Fibroblast of skin of abdomen (primary cell): Measurements from ENCODE around the gene PDAP1.
"Not testable (repeated sequence)": the region's sequence is repeated elsewhere in the genome, so short reads cannot be mapped to it uniquely, and the experiment has no call there.

Experiments used
- DNase-seq: peaks from one replicate; pipeline ENCODE4 v3.0.0-alpha.2; 2013

The PDAP1 gene

DNA sequence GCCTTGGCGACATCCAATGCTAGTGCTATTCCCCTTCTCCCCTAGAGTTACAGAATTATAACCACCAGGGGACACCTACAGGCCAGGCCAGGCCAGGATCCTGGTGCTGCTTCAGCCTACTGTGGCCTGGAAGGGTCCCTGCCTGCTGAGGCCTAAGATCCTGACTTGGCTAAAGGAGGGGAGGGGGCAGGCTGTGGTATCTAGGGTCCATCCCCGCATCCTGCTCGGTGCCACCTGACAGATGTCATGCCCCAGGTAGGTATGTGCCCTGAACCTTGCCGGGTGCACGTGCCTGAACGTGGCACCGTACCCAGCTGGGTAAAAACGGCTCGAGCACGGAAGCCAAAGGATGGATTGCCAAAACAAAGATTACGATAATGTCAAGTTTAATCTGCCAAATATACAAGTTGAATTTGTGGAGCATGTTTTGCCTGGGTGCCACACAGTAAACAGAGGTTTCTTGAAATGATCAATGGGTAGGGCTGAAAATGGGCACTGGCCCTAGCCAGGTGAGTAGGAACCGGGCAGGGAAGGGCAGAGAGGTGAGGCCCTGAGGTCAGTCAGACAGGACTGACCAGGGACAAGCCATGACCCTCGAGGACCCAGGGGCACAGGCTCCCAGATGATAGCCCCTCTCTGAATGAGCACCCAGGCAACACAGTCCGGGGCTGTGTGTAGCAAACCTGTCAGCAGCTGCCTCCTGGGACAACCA is 12.6 kb downstream of the PDAP1 start:
- no peak for DNase-seq

DNA sequence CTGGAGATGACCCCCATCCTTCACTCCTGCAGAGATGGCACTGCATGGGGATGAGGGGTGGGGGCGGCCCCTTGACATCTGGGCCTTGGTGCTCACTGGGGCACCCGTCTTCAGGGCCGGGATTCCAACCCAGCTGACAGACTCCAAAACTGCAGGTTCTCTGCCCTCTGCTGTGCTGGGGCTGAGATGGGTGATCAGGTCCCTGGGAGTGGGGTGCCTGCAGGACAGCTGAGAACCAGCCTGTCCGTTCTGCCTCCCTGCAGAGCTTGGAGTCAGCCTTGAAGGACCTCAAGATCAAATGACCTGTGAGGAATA is 14.3 kb downstream of the PDAP1 start:
- no peak for DNase-seq

DNA sequence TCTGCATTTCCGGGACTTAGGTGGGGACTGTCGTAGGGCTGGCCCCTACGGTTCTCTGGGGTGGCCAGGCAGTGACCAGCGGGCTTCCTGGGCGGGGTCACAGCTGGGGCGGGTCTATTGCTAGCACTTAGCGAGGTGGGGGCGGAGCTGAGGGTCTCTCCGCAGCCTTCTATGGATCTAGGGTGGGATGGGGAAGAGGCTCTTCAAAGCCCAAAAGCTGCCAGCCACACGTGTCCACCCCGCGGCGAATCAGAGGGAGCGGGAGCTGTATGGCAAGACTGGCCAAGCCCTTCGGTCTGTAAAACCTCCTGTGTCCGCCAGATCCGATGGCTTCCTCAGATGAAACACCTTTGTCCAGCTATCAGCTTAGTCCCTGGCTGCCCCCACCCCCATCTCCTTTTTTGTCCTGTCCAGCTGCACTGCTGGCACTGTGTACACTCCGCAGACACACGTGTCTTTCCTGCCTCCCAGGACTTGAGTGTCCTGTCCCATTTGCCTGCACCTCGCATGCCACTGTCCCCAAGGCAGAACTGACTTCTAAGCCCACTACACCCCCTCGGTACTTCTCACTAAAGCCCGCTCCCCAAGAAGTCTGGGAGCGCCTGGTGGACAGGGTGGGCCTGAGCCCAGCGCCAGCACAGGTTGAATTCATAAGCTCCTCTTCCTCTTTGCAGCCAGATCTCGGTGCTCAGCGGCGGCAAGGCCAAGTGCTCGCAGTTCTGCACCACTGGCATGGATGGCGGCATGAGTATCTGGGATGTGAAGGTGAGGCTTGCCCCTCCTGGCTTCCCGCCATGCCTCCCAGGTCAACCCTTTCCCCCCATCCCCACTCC is 14.8 kb downstream of the PDAP1 start:
- no peak for DNase-seq

DNA sequence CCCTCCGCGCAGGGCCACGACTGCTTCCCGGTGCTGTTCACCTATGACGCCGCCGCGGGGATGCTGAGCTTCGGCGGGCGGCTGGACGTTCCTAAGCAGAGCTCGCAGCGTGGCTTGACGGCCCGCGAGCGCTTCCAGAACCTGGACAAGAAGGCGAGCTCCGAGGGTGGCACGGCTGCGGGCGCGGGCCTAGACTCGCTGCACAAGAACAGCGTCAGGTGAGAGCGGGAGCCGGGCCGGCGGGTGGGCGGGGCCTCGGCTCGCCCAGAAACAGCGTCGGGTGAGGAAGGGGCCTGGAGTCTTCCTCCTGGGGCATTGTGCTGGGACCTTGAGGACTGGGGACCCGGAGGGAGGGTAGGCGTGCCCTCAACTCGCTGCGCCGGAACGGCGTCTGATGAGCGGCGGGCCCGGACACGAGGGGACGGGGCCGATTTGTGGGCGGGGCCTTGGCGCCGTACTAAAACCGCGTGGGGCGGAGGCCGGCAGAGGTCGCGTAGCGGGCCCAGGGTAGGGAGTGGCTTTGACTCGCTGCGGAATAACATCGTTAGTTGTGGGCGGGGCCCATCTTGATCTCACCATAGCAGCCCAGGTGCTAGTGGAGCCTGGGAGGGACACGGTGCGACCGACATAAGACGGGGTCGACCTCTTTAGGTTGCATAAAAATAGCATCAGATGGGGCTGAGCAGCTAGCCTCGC is 15.6 kb downstream of the PDAP1 start:
- peak; percentile 43 for DNase-seq

DNA sequence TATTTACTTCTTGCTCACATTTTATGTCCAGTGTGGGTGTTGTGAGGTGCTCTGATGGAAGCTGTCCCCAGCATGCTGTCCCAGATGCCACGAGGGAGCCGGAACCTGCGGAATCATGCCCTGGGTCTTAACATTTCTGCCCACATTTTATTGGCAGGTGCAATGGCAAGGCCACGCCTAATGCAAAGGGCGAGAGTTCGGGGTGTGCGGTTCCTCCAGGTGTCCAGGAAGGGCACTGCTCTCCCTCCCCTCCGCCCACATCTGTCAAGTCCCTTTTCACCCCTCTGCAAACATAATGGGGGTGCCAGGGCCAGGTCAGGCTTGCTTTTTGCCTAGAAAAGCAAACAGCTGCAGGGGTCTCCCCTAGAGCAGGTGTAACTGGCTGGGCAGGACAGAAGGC is 16.4 kb downstream of the PDAP1 start:
- no peak for DNase-seq

DNA sequence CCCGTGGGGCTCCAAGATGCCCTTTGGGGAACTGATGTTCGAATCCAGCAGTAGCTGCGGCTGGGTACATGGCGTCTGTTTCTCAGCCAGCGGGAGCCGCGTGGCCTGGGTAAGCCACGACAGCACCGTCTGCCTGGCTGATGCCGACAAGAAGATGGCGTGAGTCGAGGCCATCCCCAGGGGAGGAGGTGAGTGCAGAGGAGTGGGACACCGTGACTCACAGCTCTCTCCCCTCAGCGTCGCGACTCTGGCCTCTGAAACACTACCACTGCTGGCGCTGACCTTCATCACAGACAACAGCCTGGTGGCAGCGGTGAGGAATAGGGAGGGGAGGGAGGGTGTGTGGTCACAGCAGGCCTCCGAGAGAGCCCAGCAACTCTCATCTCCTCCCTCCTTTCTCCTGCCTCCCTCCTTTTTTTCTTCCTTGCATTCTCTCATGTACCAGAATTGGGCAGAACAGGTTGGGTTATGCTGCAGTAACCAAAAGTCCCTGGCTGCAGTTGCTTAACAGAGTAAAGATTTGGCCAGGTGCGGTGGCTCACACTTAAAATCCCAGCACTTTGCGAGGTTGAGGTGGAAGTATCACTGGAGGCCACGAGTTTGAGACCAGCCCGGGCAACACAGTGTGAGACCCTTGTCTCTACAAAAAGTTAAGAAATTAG is 17.3 kb downstream of the PDAP1 start:
- DNase-seq: no peak

DNA sequence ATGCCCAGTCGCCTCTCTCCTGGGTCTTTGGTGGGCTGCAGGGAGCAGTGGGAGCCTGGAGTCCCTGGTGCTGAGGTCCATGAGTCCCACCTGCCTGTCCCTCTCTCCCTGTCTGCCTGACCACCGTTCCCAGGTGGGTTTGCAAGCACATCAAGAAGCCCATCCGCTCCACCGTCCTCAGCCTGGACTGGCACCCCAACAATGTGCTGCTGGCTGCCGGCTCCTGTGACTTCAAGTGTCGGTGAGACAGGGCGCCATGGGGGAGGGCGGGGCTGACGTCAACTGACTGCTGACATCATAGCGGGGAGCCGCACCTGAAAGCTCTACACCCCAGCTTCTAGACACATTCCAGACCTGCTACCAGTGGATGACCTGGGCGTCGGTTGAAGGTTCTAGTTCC is 18.6 kb downstream of the PDAP1 start:
- DNase-seq: no peak

DNA sequence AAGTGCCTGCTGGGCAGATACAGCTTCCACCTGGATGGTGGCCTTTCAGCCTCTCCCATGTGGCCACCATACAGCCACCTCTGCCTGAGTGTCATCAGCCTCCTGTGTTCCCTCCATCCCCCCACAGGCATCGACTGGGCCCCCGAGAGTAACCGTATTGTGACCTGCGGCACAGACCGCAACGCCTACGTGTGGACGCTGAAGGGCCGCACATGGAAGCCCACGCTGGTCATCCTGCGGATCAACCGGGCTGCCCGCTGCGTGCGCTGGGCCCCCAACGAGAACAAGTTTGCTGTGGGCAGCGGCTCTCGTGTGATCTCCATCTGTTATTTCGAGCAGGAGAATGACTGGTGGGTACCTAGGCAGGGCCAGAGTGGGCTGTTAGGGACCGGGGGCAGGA is 20.5 kb downstream of the PDAP1 start:
- DNase-seq: no peak

DNA sequence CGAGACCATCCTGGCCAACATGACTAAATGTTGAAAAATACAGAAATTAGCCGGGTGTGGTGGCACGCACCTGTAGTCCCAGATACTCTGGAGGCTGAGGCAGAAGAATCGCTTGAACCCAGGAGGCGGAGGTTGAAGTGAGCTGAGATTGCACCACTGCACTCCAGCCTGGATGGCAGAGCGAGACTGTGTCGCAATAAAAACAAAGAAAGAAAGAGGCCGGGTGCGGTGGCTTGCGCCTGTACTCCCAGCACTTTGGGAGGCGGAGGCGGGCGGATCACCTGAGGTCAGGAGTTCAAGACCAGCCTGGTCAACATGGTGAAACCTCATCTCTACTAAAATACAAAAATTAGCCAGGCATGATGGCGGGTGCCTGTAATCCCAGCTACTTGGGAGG is 21.2 kb downstream of the PDAP1 start:
- not testable (repeated sequence) for DNase-seq

DNA sequence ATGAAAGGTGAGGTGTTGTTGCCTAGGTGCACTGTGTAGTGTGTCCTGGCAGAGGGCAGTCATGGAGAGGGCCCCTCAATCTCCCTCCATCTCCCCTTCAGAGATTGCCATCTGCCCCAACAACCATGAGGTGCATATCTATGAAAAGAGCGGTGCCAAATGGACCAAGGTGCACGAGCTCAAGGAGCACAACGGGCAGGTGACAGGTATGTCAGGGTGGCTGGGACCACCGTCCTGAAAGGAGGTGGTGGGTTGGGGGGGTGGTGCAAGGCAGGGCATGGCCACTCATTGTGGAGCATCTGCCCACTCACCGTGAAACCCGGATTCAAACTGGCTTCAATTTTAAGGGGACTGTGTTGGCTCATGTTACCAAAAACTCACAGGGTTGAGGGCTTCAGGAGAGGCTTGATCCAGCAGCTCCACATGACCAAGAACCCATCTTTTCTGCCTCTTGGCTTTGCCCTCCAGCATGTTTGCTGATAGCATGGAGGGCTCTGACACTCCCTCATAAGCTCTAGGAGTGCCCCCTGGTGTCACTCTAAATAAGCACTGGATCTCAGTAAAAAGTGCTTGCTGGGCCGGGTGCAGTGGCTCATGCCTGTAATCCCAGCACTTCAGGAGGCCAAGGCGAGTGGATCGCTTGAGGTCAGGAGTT is 21.7 kb downstream of the PDAP1 start:
- no peak for DNase-seq

DNA sequence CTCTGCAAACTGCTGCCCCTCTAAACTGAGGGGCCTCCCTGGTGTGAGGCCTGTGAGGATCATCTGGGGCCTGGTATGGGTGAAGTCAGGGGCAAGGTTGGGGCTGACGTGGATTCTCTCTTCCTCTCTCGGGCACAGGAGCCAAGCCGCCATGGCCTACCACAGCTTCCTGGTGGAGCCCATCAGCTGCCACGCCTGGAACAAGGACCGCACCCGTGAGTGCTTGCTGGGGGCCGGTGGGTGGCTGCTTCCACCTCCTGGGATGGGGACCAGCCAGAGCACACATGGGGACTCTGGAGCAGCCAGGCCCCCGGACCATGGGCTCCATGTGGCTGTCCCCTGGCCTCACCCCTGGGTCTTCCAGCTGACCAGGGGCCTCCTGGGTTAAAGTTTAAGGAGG is 22.8 kb downstream of the PDAP1 start:
- no peak for DNase-seq

DNA sequence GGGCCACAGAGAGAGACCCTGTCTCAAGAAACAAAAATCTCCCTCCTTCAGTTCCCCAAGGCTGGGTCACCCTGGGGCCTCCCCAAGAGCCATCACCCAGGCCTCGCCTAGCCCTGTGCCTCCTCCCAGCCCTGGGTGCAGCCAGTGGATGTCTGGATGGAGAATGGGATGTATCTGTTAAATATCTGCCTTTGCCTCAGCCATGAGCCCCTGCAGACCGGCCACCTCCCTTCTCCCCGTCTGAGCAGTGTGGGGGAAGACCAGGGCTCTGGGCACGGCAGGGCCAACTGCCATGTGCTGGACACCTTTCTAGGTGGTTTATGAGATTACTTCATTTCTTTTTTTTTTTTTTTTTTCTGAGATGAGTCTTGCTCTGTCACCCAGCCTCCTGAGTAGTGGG is 23.9 kb downstream of the PDAP1 start:
- no peak for DNase-seq

DNA sequence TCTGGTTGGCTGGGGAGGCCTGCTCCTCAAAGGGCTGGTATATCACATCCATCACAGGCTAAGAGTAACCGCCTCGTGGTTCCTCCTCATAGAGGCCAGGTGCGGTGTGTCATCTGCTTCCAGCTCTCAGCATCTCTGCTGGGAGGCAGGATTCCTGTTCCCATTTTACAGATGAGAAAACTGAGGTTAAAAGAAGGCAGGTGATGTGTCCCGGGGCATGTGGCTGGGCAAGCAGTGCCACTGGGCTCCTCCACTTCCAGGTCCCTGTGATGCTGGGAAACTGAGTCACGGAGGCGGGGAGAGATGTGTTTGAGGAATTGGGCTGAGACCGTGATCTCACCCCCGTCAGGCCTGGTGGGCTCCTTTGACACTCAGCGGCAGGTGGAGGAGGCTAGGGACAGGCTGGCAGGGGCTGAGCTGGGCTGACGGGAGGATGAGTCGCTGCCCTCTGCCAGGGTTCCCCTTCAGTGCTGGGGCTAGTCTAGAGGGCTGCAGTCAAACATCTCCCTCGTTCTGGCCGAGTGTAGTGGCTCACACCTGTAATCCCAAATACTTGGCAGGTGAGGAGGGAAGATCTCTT is 24.5 kb downstream of the PDAP1 start:
- DNase-seq: no peak

DNA sequence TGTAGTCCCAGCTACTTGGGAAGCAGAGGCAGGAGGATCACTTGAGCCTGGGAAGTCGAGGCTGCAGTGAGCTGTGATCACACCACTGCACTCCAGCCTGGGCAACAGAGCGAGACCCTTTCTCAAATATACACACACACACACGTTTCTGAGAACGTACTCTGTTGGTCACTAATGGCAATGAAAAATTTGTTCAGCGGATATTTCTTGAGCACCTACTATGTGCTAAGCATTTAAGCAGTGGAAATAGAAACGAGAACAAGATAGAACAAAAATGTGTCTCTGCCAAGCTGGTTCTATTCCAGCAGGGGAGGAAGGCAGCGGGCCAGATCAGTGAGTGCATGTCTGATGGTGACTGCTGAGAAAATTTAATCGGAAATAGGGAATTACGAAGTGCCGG is 25.2 kb downstream of the PDAP1 start:
- no peak for DNase-seq

DNA sequence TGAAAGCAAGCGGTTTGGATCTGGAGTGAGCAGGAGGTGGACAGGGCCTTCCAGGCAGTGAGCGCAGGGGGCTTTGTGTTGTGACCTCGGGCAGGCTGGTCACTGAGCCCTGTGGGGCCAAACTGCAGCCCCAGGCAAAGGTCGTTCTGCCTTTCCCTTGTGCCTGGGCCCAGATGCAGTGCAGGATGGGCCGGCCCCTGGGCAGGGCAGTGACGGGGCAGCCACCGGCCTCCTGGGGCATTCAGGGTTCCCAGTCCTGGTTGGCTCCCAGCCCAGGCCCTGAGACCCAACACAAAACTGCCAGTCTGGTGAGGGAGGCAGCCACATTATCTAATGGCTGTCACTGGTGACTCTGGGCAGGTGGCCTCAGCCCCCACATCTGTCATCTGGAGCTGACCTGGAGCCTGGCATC is 26.7 kb downstream of the PDAP1 start:
- DNase-seq: no peak

DNA sequence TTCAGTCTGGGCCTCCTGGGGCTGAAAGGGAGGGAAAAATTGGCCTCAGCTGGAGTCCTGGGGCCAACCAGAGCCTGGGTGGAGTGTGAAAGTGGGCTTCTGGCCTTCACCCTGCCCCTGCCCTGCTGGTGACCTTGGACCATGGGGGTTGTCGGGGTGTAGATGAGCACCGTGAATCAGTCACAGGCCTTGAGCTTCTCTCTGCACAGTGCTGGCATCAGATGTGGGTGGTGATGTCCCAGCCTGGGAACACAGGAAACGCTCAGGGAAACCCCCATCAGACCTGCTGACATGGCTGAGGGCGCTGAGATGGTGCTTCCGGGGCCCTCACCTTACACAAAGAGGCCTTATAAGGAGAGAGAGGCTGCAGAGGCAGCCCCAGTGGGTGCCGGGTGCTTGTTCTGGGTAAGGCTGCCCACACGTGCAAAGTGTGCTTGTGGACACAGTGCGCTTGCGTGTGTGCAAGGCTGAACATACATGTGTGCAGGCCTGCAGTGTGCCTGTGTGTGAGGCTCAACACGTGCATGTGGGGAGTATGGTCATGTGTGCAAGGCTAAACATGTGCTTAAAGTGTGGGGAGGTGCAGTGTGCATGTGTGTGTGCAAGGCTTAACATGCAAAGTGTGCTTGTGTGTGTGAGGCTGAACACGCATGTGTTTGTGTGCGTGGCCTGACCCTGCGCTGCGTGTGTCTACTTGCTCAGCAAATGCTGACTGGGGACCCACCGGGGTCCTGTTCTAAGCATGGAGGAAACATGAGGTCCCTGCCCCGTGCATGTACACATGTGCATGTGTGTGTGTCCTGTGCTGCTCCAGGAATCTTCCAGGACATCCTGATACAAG is 27.4 kb downstream of the PDAP1 start:
- DNase-seq: no peak

DNA sequence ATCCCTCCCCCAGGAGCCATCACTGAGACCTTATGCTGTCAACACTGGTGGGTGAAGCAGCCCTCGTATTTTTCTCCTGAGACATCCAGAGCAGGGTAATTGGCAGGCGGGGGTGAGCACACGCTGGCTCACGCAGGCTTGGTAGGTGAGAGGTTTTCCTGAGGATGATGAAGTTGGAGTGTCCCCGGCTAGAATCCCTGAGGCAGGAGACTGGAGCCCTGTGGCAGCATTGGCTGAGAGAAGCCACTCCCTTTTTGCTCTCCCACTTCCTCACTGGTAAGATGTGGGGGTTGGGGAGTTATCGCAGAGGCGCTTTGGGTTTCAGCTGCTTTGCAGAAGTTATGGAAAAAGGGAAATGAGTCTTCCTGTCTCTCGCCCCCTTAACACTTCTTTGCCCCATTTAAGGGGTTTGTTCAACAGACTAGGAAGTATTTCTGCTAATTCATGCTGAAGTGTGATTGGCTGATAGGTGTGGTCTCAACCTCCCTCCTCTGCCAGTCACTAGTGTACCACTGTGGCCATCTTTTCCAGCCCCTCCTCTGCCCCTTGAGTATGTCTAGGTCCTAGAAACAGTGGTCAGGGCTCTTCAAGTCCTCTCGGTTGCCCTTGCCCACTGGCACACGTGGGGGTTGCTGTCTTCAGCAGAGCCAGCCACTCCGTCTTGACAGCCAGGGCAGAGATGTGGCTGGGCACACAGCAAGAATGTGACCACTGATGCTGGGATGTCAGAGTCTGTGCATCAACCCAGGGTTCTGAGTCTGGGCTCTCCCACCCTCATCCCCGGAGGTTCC is 28.2 kb downstream of the PDAP1 start:
- peak; percentile 47 for DNase-seq

DNA sequence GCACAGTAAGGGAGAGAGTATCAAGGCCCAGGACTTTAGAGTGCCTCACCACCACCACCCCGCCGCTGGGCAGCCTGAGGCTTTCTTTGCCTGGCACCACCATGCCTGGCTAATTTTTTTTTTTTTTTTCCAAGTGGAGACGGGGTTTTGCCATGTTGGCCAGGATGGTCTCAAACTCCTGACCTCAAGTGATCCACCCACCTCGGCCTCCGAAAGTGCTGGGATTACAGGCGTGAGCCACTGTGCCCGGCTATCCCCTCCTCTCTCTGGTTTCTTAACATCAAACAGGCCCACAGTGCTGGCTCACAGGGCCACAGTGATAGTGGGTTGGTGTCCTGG is 28.7 kb downstream of the PDAP1 start:
- not testable (repeated sequence) for DNase-seq

DNA sequence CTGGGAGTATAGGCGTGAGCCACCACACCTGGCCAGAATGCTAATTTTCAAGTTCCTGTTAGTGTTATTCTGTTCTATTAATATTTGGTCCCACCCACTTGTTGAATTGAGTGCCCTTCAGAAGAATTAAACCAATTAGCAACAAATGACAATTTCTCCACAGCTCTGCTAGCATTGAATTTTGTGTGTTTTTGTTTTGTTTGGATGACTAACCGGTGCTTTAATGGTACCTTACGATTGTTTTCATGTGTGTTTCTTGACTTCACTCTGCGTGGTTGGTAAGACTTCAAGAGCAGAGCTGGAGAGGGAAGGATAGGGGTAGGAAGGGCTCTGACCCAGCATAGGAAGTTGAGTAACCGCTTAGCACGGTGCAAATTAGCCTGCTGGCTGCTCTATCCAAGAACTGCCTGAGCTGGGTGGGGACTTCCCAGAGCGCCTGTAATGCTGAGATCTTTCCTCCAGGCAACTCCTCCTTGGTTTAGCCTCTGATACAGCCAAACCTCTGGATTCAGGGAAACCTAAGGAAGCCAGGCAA is 29.3 kb downstream of the PDAP1 start:
- peak; percentile 76 for DNase-seq

DNA sequence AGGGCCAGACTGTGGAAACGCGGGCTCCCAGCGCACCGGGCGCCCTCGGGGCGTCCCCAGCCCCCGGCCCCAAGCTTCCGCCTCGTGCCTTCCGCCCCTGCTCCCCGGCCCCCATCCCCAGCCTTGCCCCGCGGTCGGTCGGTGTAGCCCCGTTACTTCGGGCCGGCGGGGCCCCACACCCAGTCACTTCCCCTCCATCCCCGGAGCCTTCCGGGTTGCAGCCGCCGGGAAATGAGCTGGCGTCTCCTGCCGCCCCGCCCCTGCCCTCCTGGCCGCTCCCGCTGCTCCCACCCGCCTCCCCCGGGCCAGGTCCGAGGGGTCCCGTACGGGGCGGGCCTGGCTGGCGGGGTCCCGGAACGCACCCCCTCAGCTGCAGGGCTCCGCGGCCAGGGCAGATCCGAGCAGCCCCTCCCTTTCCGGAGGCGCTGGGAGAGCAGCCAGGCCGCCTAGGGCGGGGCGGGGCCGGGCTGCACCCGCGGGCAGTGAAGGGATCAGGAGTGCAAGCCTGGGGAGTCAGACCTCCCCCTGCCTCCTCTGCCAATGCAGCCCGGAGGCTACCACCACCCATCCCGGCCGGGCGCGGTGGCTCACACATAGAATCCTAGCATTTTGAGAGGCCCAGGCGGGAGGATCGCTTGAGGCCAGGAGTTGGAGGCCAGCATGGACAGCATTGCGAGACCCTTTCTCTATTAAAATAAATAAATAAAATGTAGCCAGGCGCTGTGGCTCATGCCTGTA is 33.2 kb downstream of the PDAP1 start:
- DNase-seq: peak; percentile 56
